WTC11 (cell line): ENCODE data around the gene FRMD4B.

Experiments used
- ETV6 ChIP-seq: sonication (generic); formaldehyde crosslinking; IDR thresholded peaks from 2 replicates; pipeline ENCODE4 v1.8.1; 2022; ENCODE audit warnings: mild to moderate bottlenecking, missing genetic modification reagents
- FOXJ3 ChIP-seq: sonication (generic); formaldehyde crosslinking; IDR thresholded peaks from 2 replicates; pipeline ENCODE4 v1.9.0; 2021; ENCODE audit warnings: missing genetic modification reagents, mild to moderate bottlenecking, borderline replicate concordance
- GTF2I ChIP-seq: fragments of 250-450 bp; sonication (Bioruptor Pico); conservative IDR thresholded peaks from 2 replicates; pipeline ENCODE4 v1.4.0; 2021; ENCODE audit warnings: mild to moderate bottlenecking
- JUN ChIP-seq: sonication (generic); formaldehyde crosslinking; IDR thresholded peaks from 2 replicates; pipeline ENCODE4 v1.8.0; 2023; ENCODE audit warnings: mild to moderate bottlenecking, missing genetic modification reagents
- KAT7 ChIP-seq: sonication (generic); formaldehyde crosslinking; IDR thresholded peaks from 2 replicates; pipeline ENCODE4 v1.8.1; 2023; ENCODE audit warnings: missing genetic modification reagents, mild to moderate bottlenecking, borderline replicate concordance
- NR1H2 ChIP-seq: sonication (generic); formaldehyde crosslinking; IDR thresholded peaks from 2 replicates; pipeline ENCODE4 v1.9.0; 2021; ENCODE audit warnings: mild to moderate bottlenecking, moderate library complexity, missing genetic modification reagents
- NR3C1 ChIP-seq: sonication (generic); formaldehyde crosslinking; conservative IDR thresholded peaks from 2 replicates; pipeline ENCODE4 v1.8.1; 2023; ENCODE audit warnings: low read depth, mild to moderate bottlenecking, missing genetic modification reagents
- SP1 ChIP-seq: sonication (generic); formaldehyde crosslinking; conservative IDR thresholded peaks from 2 replicates; pipeline ENCODE4 v1.8.1; 2022; ENCODE audit warnings: missing genetic modification reagents
- TP53 ChIP-seq: sonication (generic); formaldehyde crosslinking; IDR thresholded peaks from 2 replicates; pipeline ENCODE4 v1.8.1; 2023; ENCODE audit warnings: mild to moderate bottlenecking, missing genetic modification reagents
- TF ChIP-seq, protein P1 (sequence below): fragments of 200-600 bp; IDR thresholded peaks from 2 replicates; pipeline ENCODE4 v1.8.0; 2022; ENCODE audit warnings: antibody characterized with exemption
- TF ChIP-seq, protein P2 (sequence below): sonication (generic); formaldehyde crosslinking; IDR thresholded peaks from 2 replicates; pipeline ENCODE4 v1.8.0; 2022; ENCODE audit warnings: mild to moderate bottlenecking, missing genetic modification reagents
- TF ChIP-seq, protein P3 (sequence below): sonication (generic); formaldehyde crosslinking; conservative IDR thresholded peaks from 2 replicates; pipeline ENCODE4 v1.8.1; 2022; ENCODE audit warnings: mild to moderate bottlenecking, missing genetic modification reagents
- TF ChIP-seq, protein P4 (sequence below): sonication (generic); formaldehyde crosslinking; IDR thresholded peaks from 2 replicates; pipeline ENCODE4 v1.8.1; 2022; ENCODE audit warnings: mild to moderate bottlenecking, missing genetic modification reagents, moderate library complexity, borderline replicate concordance

DNA sequence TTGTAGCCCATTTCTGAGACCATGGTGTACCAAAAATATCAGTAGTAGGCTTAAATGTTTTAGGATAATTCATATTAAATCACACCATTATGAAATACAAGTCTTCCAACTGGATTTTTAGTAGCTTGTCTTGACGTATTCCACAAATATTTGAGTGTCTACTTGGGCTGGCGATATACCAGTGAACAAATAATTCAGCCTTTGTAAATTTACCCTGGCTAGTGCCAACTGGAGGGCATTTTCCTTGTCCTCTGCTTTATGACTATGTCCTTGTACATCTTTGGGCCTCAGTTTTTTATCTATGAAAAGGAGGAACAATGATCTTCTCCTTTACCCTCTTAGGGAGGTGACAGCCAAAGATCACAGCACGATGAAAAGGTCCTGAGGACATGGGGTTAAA, 114.8 kb downstream of the FRMD4B start:
- TF ChIP-seq, protein P1, sequence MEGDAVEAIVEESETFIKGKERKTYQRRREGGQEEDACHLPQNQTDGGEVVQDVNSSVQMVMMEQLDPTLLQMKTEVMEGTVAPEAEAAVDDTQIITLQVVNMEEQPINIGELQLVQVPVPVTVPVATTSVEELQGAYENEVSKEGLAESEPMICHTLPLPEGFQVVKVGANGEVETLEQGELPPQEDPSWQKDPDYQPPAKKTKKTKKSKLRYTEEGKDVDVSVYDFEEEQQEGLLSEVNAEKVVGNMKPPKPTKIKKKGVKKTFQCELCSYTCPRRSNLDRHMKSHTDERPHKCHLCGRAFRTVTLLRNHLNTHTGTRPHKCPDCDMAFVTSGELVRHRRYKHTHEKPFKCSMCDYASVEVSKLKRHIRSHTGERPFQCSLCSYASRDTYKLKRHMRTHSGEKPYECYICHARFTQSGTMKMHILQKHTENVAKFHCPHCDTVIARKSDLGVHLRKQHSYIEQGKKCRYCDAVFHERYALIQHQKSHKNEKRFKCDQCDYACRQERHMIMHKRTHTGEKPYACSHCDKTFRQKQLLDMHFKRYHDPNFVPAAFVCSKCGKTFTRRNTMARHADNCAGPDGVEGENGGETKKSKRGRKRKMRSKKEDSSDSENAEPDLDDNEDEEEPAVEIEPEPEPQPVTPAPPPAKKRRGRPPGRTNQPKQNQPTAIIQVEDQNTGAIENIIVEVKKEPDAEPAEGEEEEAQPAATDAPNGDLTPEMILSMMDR, result no peak
- TF ChIP-seq SP1 (CRISPR knock-in tag), result no peak
- TF ChIP-seq TP53 (CRISPR knock-in tag), result no peak
- TF ChIP-seq JUN (CRISPR knock-in tag), result no peak
- TF ChIP-seq ETV6 (CRISPR knock-in tag), result no peak
- TF ChIP-seq NR1H2 (CRISPR knock-in tag), result no peak
- TF ChIP-seq, protein P2, sequence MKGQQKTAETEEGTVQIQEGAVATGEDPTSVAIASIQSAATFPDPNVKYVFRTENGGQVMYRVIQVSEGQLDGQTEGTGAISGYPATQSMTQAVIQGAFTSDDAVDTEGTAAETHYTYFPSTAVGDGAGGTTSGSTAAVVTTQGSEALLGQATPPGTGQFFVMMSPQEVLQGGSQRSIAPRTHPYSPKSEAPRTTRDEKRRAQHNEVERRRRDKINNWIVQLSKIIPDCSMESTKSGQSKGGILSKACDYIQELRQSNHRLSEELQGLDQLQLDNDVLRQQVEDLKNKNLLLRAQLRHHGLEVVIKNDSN (CRISPR knock-in tag), result no peak
- TF ChIP-seq FOXJ3 (CRISPR knock-in tag), result no peak
- TF ChIP-seq, protein P3, sequence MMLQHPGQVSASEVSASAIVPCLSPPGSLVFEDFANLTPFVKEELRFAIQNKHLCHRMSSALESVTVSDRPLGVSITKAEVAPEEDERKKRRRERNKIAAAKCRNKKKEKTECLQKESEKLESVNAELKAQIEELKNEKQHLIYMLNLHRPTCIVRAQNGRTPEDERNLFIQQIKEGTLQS (CRISPR knock-in tag), result no peak
- TF ChIP-seq, protein P4, sequence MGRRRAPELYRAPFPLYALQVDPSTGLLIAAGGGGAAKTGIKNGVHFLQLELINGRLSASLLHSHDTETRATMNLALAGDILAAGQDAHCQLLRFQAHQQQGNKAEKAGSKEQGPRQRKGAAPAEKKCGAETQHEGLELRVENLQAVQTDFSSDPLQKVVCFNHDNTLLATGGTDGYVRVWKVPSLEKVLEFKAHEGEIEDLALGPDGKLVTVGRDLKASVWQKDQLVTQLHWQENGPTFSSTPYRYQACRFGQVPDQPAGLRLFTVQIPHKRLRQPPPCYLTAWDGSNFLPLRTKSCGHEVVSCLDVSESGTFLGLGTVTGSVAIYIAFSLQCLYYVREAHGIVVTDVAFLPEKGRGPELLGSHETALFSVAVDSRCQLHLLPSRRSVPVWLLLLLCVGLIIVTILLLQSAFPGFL (CRISPR knock-in tag), result no peak
- TF ChIP-seq GTF2I (CRISPR knock-in tag), result no peak
- no peak for TF ChIP-seq KAT7
- TF ChIP-seq NR3C1 (CRISPR knock-in tag), result no peak
